ENCODE data around the gene HOXD9.

HOXD9 gene

GRCh38 chr2:176101216-176101830, 21.2 kb upstream of the HOXD9 start:
- Histone ChIP-seq H3K9me3 (ENCODE audit: control insufficient read depth, insufficient read depth, low read length) (no peaks in the 10 kb centered on the region; the same call in 1 of the 2 replicates), H3K4me3 (ENCODE audit: low read depth, low read length) (no peak overlapping the region), H3K36me3 (ENCODE audit: control insufficient read depth, insufficient read depth, low read length) (no peaks in the 10 kb centered on the region), H3K27ac (ENCODE audit: low read depth, low read length) (no peak overlapping the region), H3K9ac (ENCODE audit: low read depth, low read length) (no peak overlapping the region), H3K27me3 (ENCODE audit: control insufficient read depth, insufficient read depth, low read length) (peaks cover 100% of the 10 kb centered on the region), H3K4me1 (ENCODE audit: control insufficient read depth, insufficient read depth, low read length) (peaks cover 30% of the 10 kb centered on the region)

- Histone ChIP-seq H3K4me3 (ENCODE audit: low read depth, low read length) (no peak overlapping the region), H3K36me3 (ENCODE audit: control insufficient read depth, insufficient read depth, low read length) (no peaks in the 10 kb centered on the region), H3K27me3 (ENCODE audit: control insufficient read depth, insufficient read depth, low read length) (peaks cover 100% of the 10 kb centered on the region), H3K27ac (ENCODE audit: low read depth, low read length) (no peak overlapping the region), H3K4me1 (ENCODE audit: control insufficient read depth, insufficient read depth, low read length) (peaks cover 24% of the 10 kb centered on the region), H3K9ac (ENCODE audit: low read depth, low read length) (no peak overlapping the region), H3K9me3 (ENCODE audit: control insufficient read depth, insufficient read depth, low read length) (no peaks in the 10 kb centered on the region; the same call in 1 of the 2 replicates)
These were observed 20.7 kb upstream of the HOXD9 start for GRCh38 chr2:176101842-176102241.

- Histone ChIP-seq H3K27me3 (ENCODE audit: control insufficient read depth, insufficient read depth, low read length) (peaks cover 100% of the 10 kb centered on the region), H3K4me1 (ENCODE audit: control insufficient read depth, insufficient read depth, low read length) (peaks cover 23% of the 10 kb centered on the region; the same call in 1 of the 2 replicates), H3K9ac (ENCODE audit: low read depth, low read length) (no peak overlapping the region)
These were observed 20.1 kb upstream of the HOXD9 start for GRCh38 chr2:176102309-176102866.

GRCh38 chr2:176103194-176103593, 19.3 kb upstream of the HOXD9 start:
- H3K27ac ChIP-seq (ENCODE audit: low read depth, low read length) = no peak overlapping the region
- H3K36me3 ChIP-seq (ENCODE audit: control insufficient read depth, insufficient read depth, low read length) = no peaks in the 10 kb centered on the region
- peaks cover 99% of the 10 kb centered on the region for H3K27me3 ChIP-seq (ENCODE audit: control insufficient read depth, insufficient read depth, low read length)
- no peaks in the 10 kb centered on the region; the same call in 1 of the 2 replicates for H3K9me3 ChIP-seq (ENCODE audit: control insufficient read depth, insufficient read depth, low read length)
- peaks cover 18% of the 10 kb centered on the region; the same call in 1 of the 2 replicates for H3K4me1 ChIP-seq (ENCODE audit: control insufficient read depth, insufficient read depth, low read length)
- H3K4me3 ChIP-seq (ENCODE audit: low read depth, low read length) = no peak overlapping the region
- no peak overlapping the region for H3K9ac ChIP-seq (ENCODE audit: low read depth, low read length)

More at GRCh38 chr2:176102309-176102866, 20.1 kb upstream of the HOXD9 start:
- Histone ChIP-seq H3K27ac (ENCODE audit: low read depth, low read length) (no peak overlapping the region), H3K9me3 (ENCODE audit: control insufficient read depth, insufficient read depth, low read length) (no peaks in the 10 kb centered on the region; the same call in 1 of the 2 replicates), H3K36me3 (ENCODE audit: control insufficient read depth, insufficient read depth, low read length) (no peaks in the 10 kb centered on the region), H3K4me3 (ENCODE audit: low read depth, low read length) (no peak overlapping the region)

- no peak overlapping the region for H3K4me3 ChIP-seq (ENCODE audit: low read depth, low read length)
- no peak overlapping the region for H3K9ac ChIP-seq (ENCODE audit: low read depth, low read length)
- H3K27me3 ChIP-seq (ENCODE audit: control insufficient read depth, insufficient read depth, low read length) = peaks cover 99% of the 10 kb centered on the region
These were observed 18.7 kb upstream of the HOXD9 start for GRCh38 chr2:176103742-176104315.

GRCh38 chr2:176104316-176105077, 18.0 kb upstream of the HOXD9 start:
- H3K27me3 ChIP-seq (ENCODE audit: control insufficient read depth, insufficient read depth, low read length) = peaks cover 99% of the 10 kb centered on the region
- H3K4me3 ChIP-seq (ENCODE audit: low read depth, low read length) = no peak overlapping the region
- no peak overlapping the region for H3K9ac ChIP-seq (ENCODE audit: low read depth, low read length)
- no peak overlapping the region for H3K27ac ChIP-seq (ENCODE audit: low read depth, low read length)
- H3K4me1 ChIP-seq (ENCODE audit: control insufficient read depth, insufficient read depth, low read length) = peaks cover 12% of the 10 kb centered on the region; the same call in 1 of the 2 replicates
- H3K9me3 ChIP-seq (ENCODE audit: control insufficient read depth, insufficient read depth, low read length) = no peaks in the 10 kb centered on the region; the same call in 1 of the 2 replicates
- H3K36me3 ChIP-seq (ENCODE audit: control insufficient read depth, insufficient read depth, low read length) = no peaks in the 10 kb centered on the region

More at GRCh38 chr2:176103742-176104315, 18.7 kb upstream of the HOXD9 start:
- Histone ChIP-seq H3K4me1 (ENCODE audit: control insufficient read depth, insufficient read depth, low read length) (peaks cover 14% of the 10 kb centered on the region; the same call in 1 of the 2 replicates), H3K36me3 (ENCODE audit: control insufficient read depth, insufficient read depth, low read length) (no peaks in the 10 kb centered on the region), H3K9me3 (ENCODE audit: control insufficient read depth, insufficient read depth, low read length) (no peaks in the 10 kb centered on the region; the same call in 1 of the 2 replicates), H3K27ac (ENCODE audit: low read depth, low read length) (no peak overlapping the region)

- peaks cover 99% of the 10 kb centered on the region for H3K27me3 ChIP-seq (ENCODE audit: control insufficient read depth, insufficient read depth, low read length)
- no peak overlapping the region for H3K9ac ChIP-seq (ENCODE audit: low read depth, low read length)
- peaks cover 7% of the 10 kb centered on the region; the same call in 1 of the 2 replicates for H3K4me1 ChIP-seq (ENCODE audit: control insufficient read depth, insufficient read depth, low read length)
- H3K9me3 ChIP-seq (ENCODE audit: control insufficient read depth, insufficient read depth, low read length) = no peaks in the 10 kb centered on the region; the same call in 1 of the 2 replicates
- no peak overlapping the region for H3K4me3 ChIP-seq (ENCODE audit: low read depth, low read length)
- H3K27ac ChIP-seq (ENCODE audit: low read depth, low read length) = no peak overlapping the region
- no peaks in the 10 kb centered on the region for H3K36me3 ChIP-seq (ENCODE audit: control insufficient read depth, insufficient read depth, low read length)
These were observed 17.3 kb upstream of the HOXD9 start for GRCh38 chr2:176105078-176105729.

- Histone ChIP-seq H3K4me3 (ENCODE audit: low read depth, low read length) (no peak overlapping the region), H3K27ac (ENCODE audit: low read depth, low read length) (no peak overlapping the region), H3K4me1 (ENCODE audit: control insufficient read depth, insufficient read depth, low read length) (peaks cover 7% of the 10 kb centered on the region; the same call in 1 of the 2 replicates), H3K27me3 (ENCODE audit: control insufficient read depth, insufficient read depth, low read length) (peaks cover 99% of the 10 kb centered on the region), H3K9ac (ENCODE audit: low read depth, low read length) (no peak overlapping the region), H3K9me3 (ENCODE audit: control insufficient read depth, insufficient read depth, low read length) (no peaks in the 10 kb centered on the region; the same call in 1 of the 2 replicates), H3K36me3 (ENCODE audit: control insufficient read depth, insufficient read depth, low read length) (no peaks in the 10 kb centered on the region)
These were observed 16.6 kb upstream of the HOXD9 start for GRCh38 chr2:176105730-176106580.

GRCh38 chr2:176106581-176107539, 15.7 kb upstream of the HOXD9 start, which contains the start of gene HOXD11:
Gene HOXD11, plus strand, starts transcription at chr2:176107280. Its CDS starts 76 bp downstream, at chr2:176107356.
- Histone ChIP-seq H3K4me1 (ENCODE audit: control insufficient read depth, insufficient read depth, low read length) (peaks cover 7% of the 10 kb centered on the region; the same call in 1 of the 2 replicates), H3K27ac (ENCODE audit: low read depth, low read length) (no peak within 1 kb of the TSS), H3K4me3 (ENCODE audit: low read depth, low read length) (peak within 1 kb of the TSS; percentile 2; the same call in 1 of the 2 replicates), H3K27me3 (ENCODE audit: control insufficient read depth, insufficient read depth, low read length) (peaks cover 99% of the 10 kb centered on the region), H3K36me3 (ENCODE audit: control insufficient read depth, insufficient read depth, low read length) (no peaks in the 10 kb centered on the region), H3K9ac (ENCODE audit: low read depth, low read length) (no peak within 1 kb of the TSS), H3K9me3 (ENCODE audit: control insufficient read depth, insufficient read depth, low read length) (no peaks in the 10 kb centered on the region)
